Upper lobe of left lung (tissue), 6 donors: ENCODE results near the gene CERS6. TPM values are rescaled to one million over a fixed set of nuclear protein-coding genes. Genes with fewer than 3 reads are reported as not detected.

ENCODE experiments used
- ATAC-seq, 2 donors: fragments of 200-7000 bp; cut with Tn5 transposase; one replicate each; pipeline ENCODE4 v1.9.1; 2022; ENCODE audit warnings: mild to moderate bottlenecking in 2 of 2, moderate library complexity in 2 of 2; ENCODE audit not compliant: low FRiP score in 2 of 2
- DNase-seq, 2 donors: peaks; one replicate each; pipeline ENCODE4 v3.0.0-alpha.2; 2019 to 2020
- H3K27ac ChIP-seq, 4 donors: fragments of 200-600 bp; sonication (generic); one replicate each; pipeline ENCODE4 v1.5.1; 2016 to 2019
- H3K27me3 ChIP-seq, 4 donors: fragments of 200-600 bp; sonication (generic); one replicate each; pipeline ENCODE4 v1.5.1; 2017 to 2019
- H3K36me3 ChIP-seq, 4 donors: fragments of 200-600 bp; sonication (generic); one replicate each; pipeline ENCODE4 v1.5.1; 2016 to 2019
- H3K4me1 ChIP-seq, 4 donors: fragments of 200-600 bp; sonication (generic); one replicate each; pipeline ENCODE4 v1.5.1; 2018 to 2019
- H3K4me3 ChIP-seq, 4 donors: fragments of 200-600 bp; sonication (generic); one replicate each; pipeline ENCODE4 v1.5.1; 2017 to 2019; ENCODE audit warnings: mild to moderate bottlenecking in 2 of 4, moderate library complexity in 1 of 4
- H3K9me3 ChIP-seq, 4 donors: fragments of 200-600 bp; sonication (generic); one replicate each; pipeline ENCODE4 v1.5.1; 2018 to 2019
- EP300 ChIP-seq, 4 donors: sonication (generic); formaldehyde crosslinking; IDR thresholded peaks; one replicate each; pipeline ENCODE4 v1.5.1; 2017; ENCODE audit warnings: antibody characterized with exemption in 4 of 4, control low read depth in 2 of 4
- POLR2A ChIP-seq, 4 donors: fragments of 450-650 bp; IDR thresholded peaks; one replicate each; pipeline ENCODE4 v1.5.1; 2016 to 2017; ENCODE audit warnings: antibody characterized with exemption in 4 of 4, mild to moderate bottlenecking in 2 of 4
- POLR2AphosphoS5 ChIP-seq, 2 donors: sonication (generic); formaldehyde crosslinking; IDR thresholded peaks; one replicate each; pipeline ENCODE4 v1.5.1; 2017; ENCODE audit warnings: antibody characterized with exemption in 2 of 2
- whole genome bisulfite sequencing, 2 donors: methylation state at CpG; one replicate each; pipeline ENCODE4 v1.1.5; 2017 to 2018; 5-methylcytosine and 5-hydroxymethylcytosine counted together
- total RNA-seq, 6 donors: library from RNA; depleted of rRNA in 4 of 6; stranded (reverse); fragments of >200 nt in 4 of 6; gene quantifications; one replicate each; pipeline versions ENCODE4 v1.1.0 to v1.2.1, GENCODE V29; 2016 to 2021
- TF ChIP-seq, protein P1 (sequence below), 6 experiments: fragments of 450-650 bp in 4 of 6; fragments of 200-600 bp in 2 of 6; sonication (generic) in 2 of 6; IDR thresholded peaks; one replicate each; pipeline ENCODE4 v1.5.1; 2016 to 2019; ENCODE audit warnings: antibody characterized with exemption in 6 of 6
- donor health status: DM: no; HTN: no; CAD: no; lungs with moderate emphysema.
- donor health status: DM: no; HTN: yes; CAD: no; lungs with severe emphysema.

CERS6 gene
- total RNA-seq, 6 donors from 2014 or later = 7.3 to 24.7 (median 16.6) TPM

DNA sequence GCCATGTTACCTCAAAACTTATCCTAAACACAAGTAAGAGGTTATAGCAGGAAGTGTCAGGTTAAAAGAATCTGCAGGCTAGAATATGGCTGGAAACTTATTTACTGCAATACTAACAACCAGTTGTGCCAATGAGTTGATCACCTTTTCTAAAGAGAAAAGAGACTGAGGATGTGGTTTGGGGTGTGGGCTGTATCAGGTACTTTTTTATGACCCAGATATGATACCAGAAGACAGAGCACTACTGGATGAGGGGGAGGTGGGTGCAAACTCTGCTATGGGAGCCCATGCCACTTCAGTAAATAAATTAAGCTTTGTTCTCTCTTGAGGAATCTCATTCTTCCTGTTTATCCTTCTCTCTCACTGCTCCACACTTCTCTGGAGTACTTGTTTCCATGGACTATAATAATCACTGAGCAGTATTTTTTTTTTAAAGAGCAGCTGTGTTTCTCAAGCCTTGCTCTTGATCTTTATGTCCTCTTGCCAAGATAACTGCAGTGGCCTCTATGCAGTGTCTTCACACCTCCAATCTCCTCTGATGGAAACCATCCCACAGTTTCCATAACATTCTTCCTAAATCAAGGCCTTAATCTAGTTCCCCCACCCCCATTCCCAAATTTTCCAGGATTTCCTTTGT, 295.1 kb downstream of the CERS6 start:
- no peaks in the 10 kb centered on the region for H3K36me3 ChIP-seq
- DNase-seq = no peak
- TF ChIP-seq POLR2AphosphoS5 (IDR thresholded peaks at IDR 0.05) = no peak
- TF ChIP-seq, protein P1, sequence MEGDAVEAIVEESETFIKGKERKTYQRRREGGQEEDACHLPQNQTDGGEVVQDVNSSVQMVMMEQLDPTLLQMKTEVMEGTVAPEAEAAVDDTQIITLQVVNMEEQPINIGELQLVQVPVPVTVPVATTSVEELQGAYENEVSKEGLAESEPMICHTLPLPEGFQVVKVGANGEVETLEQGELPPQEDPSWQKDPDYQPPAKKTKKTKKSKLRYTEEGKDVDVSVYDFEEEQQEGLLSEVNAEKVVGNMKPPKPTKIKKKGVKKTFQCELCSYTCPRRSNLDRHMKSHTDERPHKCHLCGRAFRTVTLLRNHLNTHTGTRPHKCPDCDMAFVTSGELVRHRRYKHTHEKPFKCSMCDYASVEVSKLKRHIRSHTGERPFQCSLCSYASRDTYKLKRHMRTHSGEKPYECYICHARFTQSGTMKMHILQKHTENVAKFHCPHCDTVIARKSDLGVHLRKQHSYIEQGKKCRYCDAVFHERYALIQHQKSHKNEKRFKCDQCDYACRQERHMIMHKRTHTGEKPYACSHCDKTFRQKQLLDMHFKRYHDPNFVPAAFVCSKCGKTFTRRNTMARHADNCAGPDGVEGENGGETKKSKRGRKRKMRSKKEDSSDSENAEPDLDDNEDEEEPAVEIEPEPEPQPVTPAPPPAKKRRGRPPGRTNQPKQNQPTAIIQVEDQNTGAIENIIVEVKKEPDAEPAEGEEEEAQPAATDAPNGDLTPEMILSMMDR (IDR thresholded peaks at IDR 0.05) = no peak
- no peak for TF ChIP-seq EP300 (IDR thresholded peaks at IDR 0.05)
- TF ChIP-seq POLR2A (IDR thresholded peaks at IDR 0.05) = no peak
- ATAC-seq = no peak
- no peaks in the 10 kb centered on the region for H3K4me1 ChIP-seq
- H3K27me3 ChIP-seq = no peaks in the 10 kb centered on the region
- no peak overlapping the region for H3K4me3 ChIP-seq
- no peaks in the 10 kb centered on the region for H3K9me3 ChIP-seq
- H3K27ac ChIP-seq = no peak overlapping the region

DNA sequence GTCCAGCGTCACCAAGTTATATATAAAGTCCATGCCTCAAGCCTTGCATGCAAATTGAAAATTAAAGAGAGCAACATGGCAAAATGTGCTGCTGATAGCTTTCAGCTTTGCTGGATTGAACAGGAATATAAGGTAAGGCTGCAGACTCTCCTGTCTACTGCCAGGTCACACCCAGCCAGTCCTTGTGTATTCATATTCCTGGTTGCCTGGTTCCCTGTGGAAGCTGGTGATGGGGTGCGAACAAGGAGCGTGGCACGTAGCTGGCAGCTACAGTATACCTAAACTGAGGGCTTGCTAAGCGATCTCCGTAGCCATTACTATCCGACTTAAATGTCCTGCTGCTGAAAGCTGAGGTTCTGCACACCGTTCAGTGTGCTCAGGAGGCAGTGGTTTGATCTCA, 296.3 kb downstream of the CERS6 start:
- Histone ChIP-seq H3K36me3 (no peaks in the 10 kb centered on the region), H3K4me3 (no peak overlapping the region), H3K27ac (no peak overlapping the region), H3K4me1 (peaks cover 0 to 2% (median under 1%) of the 10 kb centered on the region in 4 donors), H3K27me3 (no peaks in the 10 kb centered on the region), H3K9me3 (no peaks in the 10 kb centered on the region)
- DNase-seq (no peak), ATAC-seq (no peak)
- WGBS, 2 donors = 95 to 96% methylated on average over 8 of the region's 8 CpGs
- no peak for TF ChIP-seq POLR2A (IDR thresholded peaks at IDR 0.05)
- TF ChIP-seq EP300 (IDR thresholded peaks at IDR 0.05) = no peak
- TF ChIP-seq, protein P1 (IDR thresholded peaks at IDR 0.05) = no peak
- TF ChIP-seq POLR2AphosphoS5 (IDR thresholded peaks at IDR 0.05) = no peak

DNA sequence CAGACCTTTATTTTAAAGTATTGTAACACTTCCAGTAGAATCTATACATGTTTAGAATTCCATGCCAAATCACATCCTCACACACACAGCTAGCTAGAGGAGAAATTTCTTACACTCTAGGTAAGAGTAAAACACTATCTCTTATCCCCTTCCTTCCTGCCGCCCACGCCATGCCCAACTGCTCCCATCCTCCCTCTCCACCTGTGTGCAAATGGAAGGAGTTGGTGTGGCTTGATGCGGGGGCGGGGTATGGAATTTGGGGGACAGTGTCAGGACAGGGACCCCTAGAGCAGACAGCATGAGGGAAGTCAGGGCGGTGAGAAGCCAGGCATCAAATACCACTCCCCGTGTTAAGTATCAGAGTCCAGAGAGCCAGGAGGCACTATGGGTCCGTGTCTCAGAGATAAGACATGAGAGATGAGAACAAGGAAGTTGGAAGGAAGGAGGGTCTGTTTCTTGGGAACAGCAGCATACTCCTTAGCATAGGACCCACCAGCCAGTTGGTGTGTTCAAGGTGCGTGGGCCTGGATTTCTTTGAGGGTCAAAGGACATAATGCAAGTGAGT, 297.8 kb downstream of the CERS6 start:
- Histone ChIP-seq H3K4me1 (peaks cover 0 to 10% (median 3%) of the 10 kb centered on the region in 4 donors), H3K36me3 (no peaks in the 10 kb centered on the region), H3K4me3 (no peak overlapping the region), H3K27me3 (no peaks in the 10 kb centered on the region), H3K27ac (no peak overlapping the region), H3K9me3 (no peaks in the 10 kb centered on the region)
- no peak for TF ChIP-seq POLR2AphosphoS5 (IDR thresholded peaks at IDR 0.05)
- TF ChIP-seq POLR2A (IDR thresholded peaks at IDR 0.05) = no peak
- TF ChIP-seq, protein P1 (IDR thresholded peaks at IDR 0.05) = no peak
- TF ChIP-seq EP300 (IDR thresholded peaks at IDR 0.05) = no peak
- 96 to 97% methylated on average over 8 of the region's 8 CpGs for WGBS, 2 donors
- ATAC-seq (no peak), DNase-seq (no peak)

DNA sequence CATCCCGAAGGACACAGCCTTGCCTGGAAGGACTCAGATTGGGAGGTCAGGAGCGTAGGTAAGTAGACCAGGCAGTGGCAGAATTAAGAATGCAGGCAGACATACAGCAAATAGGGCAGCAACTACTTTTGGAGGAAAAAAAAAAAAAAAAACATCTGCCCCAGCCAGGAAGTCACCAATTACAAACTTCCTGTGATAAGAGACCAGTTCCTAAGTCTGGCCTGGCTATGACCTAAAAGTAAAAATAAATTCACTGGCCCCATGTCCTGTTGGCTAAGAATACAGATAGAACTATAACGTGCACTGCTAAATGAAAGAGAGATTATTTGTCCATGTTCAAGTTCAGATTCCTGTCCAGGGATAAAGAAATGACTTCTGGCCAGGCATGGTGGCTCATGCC, 301.2 kb downstream of the CERS6 start:
- no peak overlapping the region for H3K27ac ChIP-seq
- no peak for TF ChIP-seq EP300 (IDR thresholded peaks at IDR 0.05)
- TF ChIP-seq, protein P1 (IDR thresholded peaks at IDR 0.05) = no peak
- TF ChIP-seq POLR2A (IDR thresholded peaks at IDR 0.05) = no peak
- TF ChIP-seq POLR2AphosphoS5 (IDR thresholded peaks at IDR 0.05) = no peak
- 41 to 46% methylated on average over 3 of the region's 3 CpGs for WGBS, 2 donors

More for the DNA sequence above, 301.2 kb downstream of the CERS6 start:
- ATAC-seq = no peak
- Histone ChIP-seq H3K4me1 (peaks cover 0 to 10% (median 3%) of the 10 kb centered on the region in 4 donors), H3K4me3 (no peak overlapping the region), H3K36me3 (no peaks in the 10 kb centered on the region), H3K27me3 (no peaks in the 10 kb centered on the region), H3K9me3 (no peaks in the 10 kb centered on the region)
- DNase-seq = no peak
